H9 (cell line): ENCODE data around the gene ETV7. TPM values are rescaled to one million over a fixed set of nuclear protein-coding genes. Genes with fewer than 3 reads are reported as not detected.

Experiments used
- DNase-seq: peaks from one replicate; pipeline ENCODE4 v3.0.0-alpha.2; 2017
- H2AFZ ChIP-seq: one replicate; pipeline ENCODE4 v1.6.1; 2013; ENCODE audit warnings: mild to moderate bottlenecking, low read length, control low read depth, moderate library complexity
- H2AK5ac ChIP-seq: 2 replicates; pipeline ENCODE4 v1.6.1; 2013; ENCODE audit warnings: low read length, control low read depth, mixed read lengths; ENCODE audit not compliant: insufficient read length
- H2BK120ac ChIP-seq: one replicate; pipeline ENCODE4 v1.6.1; 2013; ENCODE audit warnings: low read depth, mild to moderate bottlenecking, low read length, control low read depth, inconsistent platforms; ENCODE audit not compliant: poor library complexity, severe bottlenecking
- H2BK12ac ChIP-seq: 2 replicates; pipeline ENCODE4 v1.6.1; 2013; ENCODE audit warnings: low read length, control low read depth, mixed read lengths, low read depth; ENCODE audit not compliant: insufficient read length
- H2BK15ac ChIP-seq: 2 replicates; pipeline ENCODE4 v1.6.1; 2013; ENCODE audit warnings: low read depth, low read length, control low read depth
- H2BK20ac ChIP-seq: one replicate; pipeline ENCODE4 v1.6.1; 2013; ENCODE audit warnings: low read depth, mild to moderate bottlenecking, low read length, control low read depth, inconsistent platforms; ENCODE audit not compliant: poor library complexity, severe bottlenecking
- H2BK5ac ChIP-seq: 2 replicates; pipeline ENCODE4 v1.6.1; 2013; ENCODE audit warnings: low read length, control low read depth, mixed read lengths; ENCODE audit not compliant: insufficient read length
- H3K14ac ChIP-seq: 2 replicates; pipeline ENCODE4 v1.6.1; 2013; ENCODE audit warnings: low read length, control low read depth; ENCODE audit not compliant: insufficient read depth
- H3K18ac ChIP-seq: 2 replicates; pipeline ENCODE4 v1.6.1; 2013; ENCODE audit warnings: low read depth, mild to moderate bottlenecking, mixed read lengths, low read length, control low read depth; ENCODE audit not compliant: insufficient read length
- H3K23ac ChIP-seq: 2 replicates; pipeline ENCODE4 v1.6.1; 2013; ENCODE audit warnings: low read length, control low read depth, mixed read lengths, low read depth; ENCODE audit not compliant: insufficient read length
- H3K23me2 ChIP-seq: 2 replicates; pipeline ENCODE4 v1.6.1; 2013; ENCODE audit warnings: low read depth, mild to moderate bottlenecking, mixed read lengths, low read length, control low read depth; ENCODE audit not compliant: insufficient read length, poor library complexity, severe bottlenecking
- H3K27ac ChIP-seq: 2 replicates; pipeline ENCODE4 v1.5.1; 2013; ENCODE audit warnings: low read length, control low read depth, mixed read lengths, low read depth; ENCODE audit not compliant: insufficient read length
- H3K27me3 ChIP-seq: 2 replicates; pipeline ENCODE4 v1.6.1; 2013; ENCODE audit warnings: low read length, control low read depth, inconsistent platforms; ENCODE audit not compliant: insufficient read depth
- H3K4ac ChIP-seq: 2 replicates; pipeline ENCODE4 v1.6.1; 2013; ENCODE audit warnings: low read depth, mild to moderate bottlenecking, control low read depth, inconsistent platforms, low read length, moderate library complexity
- H3K4me1 ChIP-seq: 2 replicates; pipeline ENCODE4 v1.6.1; 2013; ENCODE audit warnings: low read length, control low read depth, inconsistent platforms; ENCODE audit not compliant: insufficient read depth
- H3K4me2 ChIP-seq: 2 replicates; pipeline ENCODE4 v1.6.1; 2013; ENCODE audit warnings: low read length, control low read depth, mixed read lengths; ENCODE audit not compliant: insufficient read length, insufficient read depth
- H3K56ac ChIP-seq: 2 replicates; pipeline ENCODE4 v1.6.1; 2013; ENCODE audit warnings: low read depth, mild to moderate bottlenecking, mixed read lengths, low read length, control low read depth; ENCODE audit not compliant: insufficient read length
- H3K79me1 ChIP-seq: 2 replicates; pipeline ENCODE4 v1.6.1; 2013; ENCODE audit warnings: low read depth, mild to moderate bottlenecking, moderate library complexity, low read length, control low read depth, inconsistent platforms; ENCODE audit not compliant: insufficient read depth, poor library complexity, severe bottlenecking
- H3K79me2 ChIP-seq: 2 replicates; pipeline ENCODE4 v1.6.1; 2013; ENCODE audit warnings: low read length, control low read depth, inconsistent platforms; ENCODE audit not compliant: insufficient read depth
- H3K9ac ChIP-seq: 2 replicates; pipeline ENCODE4 v1.6.1; 2013; ENCODE audit warnings: low read length, control low read depth, mixed read lengths; ENCODE audit not compliant: insufficient read length; ENCODE audit errors: extremely low read depth
- H3K9me3 ChIP-seq: one replicate; pipeline ENCODE4 v1.6.1; 2013; ENCODE audit warnings: low read depth, low read length, inconsistent platforms; ENCODE audit not compliant: control insufficient read depth
- H3T11ph ChIP-seq: one replicate; pipeline ENCODE4 v1.6.1; 2013; ENCODE audit warnings: mild to moderate bottlenecking, low read length, control low read depth, inconsistent platforms
- H4K20me1 ChIP-seq: one replicate; pipeline ENCODE4 v1.6.1; 2013; ENCODE audit not compliant: control insufficient read depth, insufficient read length, insufficient read depth
- H4K5ac ChIP-seq: 2 replicates; pipeline ENCODE4 v1.6.1; 2013; ENCODE audit warnings: low read depth, mild to moderate bottlenecking, mixed read lengths, low read length, control low read depth; ENCODE audit not compliant: insufficient read length
- H4K8ac ChIP-seq: replicated peaks from 2 replicates; pipeline ENCODE4 v1.6.1; 2013; ENCODE audit warnings: low read length, control low read depth, mixed read lengths, low read depth; ENCODE audit not compliant: insufficient read length
- H4K91ac ChIP-seq: 2 replicates; pipeline ENCODE4 v1.6.1; 2013; ENCODE audit warnings: low read depth, mild to moderate bottlenecking, moderate library complexity, mixed read lengths, low read length, control low read depth; ENCODE audit not compliant: insufficient read length
- H3K27ac Mint-ChIP-seq, 3 experiments: 2 replicates in 2 of 3; 3 replicates in 1 of 3; pipeline ENCODE4 v1.8.0; 2020 to 2021; ENCODE audit warnings: mixed read lengths in 3 of 3, mild to moderate bottlenecking in 1 of 3, moderate library complexity in 1 of 3
- H3K27me3 Mint-ChIP-seq: 2 replicates; pipeline ENCODE4 v1.8.0; 2021; ENCODE audit warnings: low read depth, mild to moderate bottlenecking, moderate library complexity, mixed read lengths
- H3K36me3 Mint-ChIP-seq, 3 experiments: 2 replicates in 2 of 3; 3 replicates in 1 of 3; pipeline ENCODE4 v1.8.0; 2020 to 2021; ENCODE audit warnings: low read depth in 3 of 3, mixed read lengths in 3 of 3; ENCODE audit not compliant: insufficient read depth in 1 of 3
- H3K4me1 Mint-ChIP-seq, 2 experiments: 2 replicates each; pipeline ENCODE4 v1.8.0; 2020; ENCODE audit warnings: mixed read lengths in 2 of 2
- H3K4me3 Mint-ChIP-seq, 2 experiments: 2 replicates in 1 of 2; 3 replicates in 1 of 2; pipeline ENCODE4 v1.8.0; 2020 to 2021; ENCODE audit warnings: mild to moderate bottlenecking in 2 of 2, mixed read lengths in 2 of 2, moderate library complexity in 1 of 2
- H3K9me3 Mint-ChIP-seq, 2 experiments: 2 replicates in 1 of 2; 3 replicates in 1 of 2; pipeline ENCODE4 v1.8.0; 2020; ENCODE audit warnings: mild to moderate bottlenecking in 2 of 2, mixed read lengths in 2 of 2, moderate library complexity in 1 of 2
- CTCF ChIP-seq: fragments of 200-600 bp; sonication (generic); conservative IDR thresholded peaks from 3 replicates; pipeline ENCODE4 v1.8.0; 2021; ENCODE audit warnings: antibody characterized with exemption, mild to moderate bottlenecking
- WGBS: extraction: QIAGEN DNeasy Blood & Tissue Kit; methylation state at CpG from one replicate; pipeline ENCODE4 v1.1.7; 2013; ENCODE audit warnings: missing lambda C conversion rate, low lambda C conversion rate, mixed read lengths; ENCODE audit not compliant: insufficient read length; ENCODE audit errors: extremely low coverage; 5-methylcytosine and 5-hydroxymethylcytosine counted together
- total RNA-seq: library from RNA; stranded (reverse); gene quantifications from 2 replicates; pipeline ENCODE4 v1.2.1, GENCODE V29; 2021

The ETV7 gene
- total RNA-seq, 1 experiment from 2014 or later, result 0.92 TPM

DNA sequence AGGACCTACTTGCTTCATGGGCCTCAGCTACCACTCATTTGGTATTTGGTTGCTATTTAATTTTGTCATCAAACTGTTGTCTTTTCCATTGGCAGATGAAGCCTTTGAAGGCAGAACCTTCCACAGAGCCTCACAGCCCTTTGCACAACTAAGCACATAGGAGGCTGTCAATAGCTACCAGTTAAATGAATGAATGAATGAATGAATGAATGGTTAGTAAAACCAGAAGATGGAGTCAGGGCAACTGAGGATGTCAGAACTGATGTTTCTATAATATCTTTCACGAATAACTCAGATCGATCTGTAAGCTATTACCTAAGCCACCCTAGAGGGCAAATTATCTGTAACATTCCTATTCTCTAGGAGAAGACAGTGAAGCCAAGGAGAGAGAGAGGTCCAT lies 69.8 kb downstream of the ETV7 start:
- no peaks in the 10 kb centered on the region for H3K36me3 Mint-ChIP-seq
- H4K5ac ChIP-seq, result no peak overlapping the region

More for the DNA sequence above, 69.8 kb downstream of the ETV7 start:
- no peaks in the 10 kb centered on the region for H3K79me1 ChIP-seq
- H3K27ac ChIP-seq, result no peak overlapping the region
- Mint-ChIP-seq H3K9me3 (no peaks in the 10 kb centered on the region; a peak in 1 of 5 replicates), H3K27ac (no peak overlapping the region), H3K27me3 (peaks cover 6% of the 10 kb centered on the region), H3K4me1 (peaks cover 20 to 44% of the 10 kb centered on the region in 2 experiments), H3K4me3 (no peak overlapping the region)
- H3K18ac ChIP-seq, result no peak overlapping the region
- H4K91ac ChIP-seq, result no peak overlapping the region
- H2BK20ac ChIP-seq, result no peak overlapping the region
- no peak overlapping the region for H2AK5ac ChIP-seq
- H2BK5ac ChIP-seq, result no peak overlapping the region
- H3K9me3 ChIP-seq, result no peaks in the 10 kb centered on the region
- no peaks in the 10 kb centered on the region for H3K23me2 ChIP-seq
- no CpG with 5 or more reads among the region's 2 CpGs for WGBS
- H3K23ac ChIP-seq, result no peak overlapping the region
- no peak overlapping the region for H2BK12ac ChIP-seq
- H3K4me1 ChIP-seq, result no peaks in the 10 kb centered on the region
- H3K14ac ChIP-seq, result no peak overlapping the region
- no peak overlapping the region for H2BK120ac ChIP-seq
- no peaks in the 10 kb centered on the region for H4K20me1 ChIP-seq
- H3K79me2 ChIP-seq, result no peaks in the 10 kb centered on the region
- H3K4ac ChIP-seq, result no peak overlapping the region
- no peak for DNase-seq
- H3K27me3 ChIP-seq, result no peaks in the 10 kb centered on the region
- H4K8ac ChIP-seq, result no peak overlapping the region
- H3T11ph ChIP-seq, result no peak overlapping the region
- no peak overlapping the region for H3K4me2 ChIP-seq
- no peak overlapping the region for H3K9ac ChIP-seq
- no peak overlapping the region for H2AFZ ChIP-seq
- no peak overlapping the region for H3K56ac ChIP-seq
- no peak for TF ChIP-seq CTCF
- no peak overlapping the region for H2BK15ac ChIP-seq

Other genes with a start within 250 kb of the ETV7 start
- gene BRPF3, start 190.9 kb downstream of the ETV7 start, total RNA-seq, result 43.4 and 45.9 TPM in 2 replicates
- gene PNPLA1, start 117.6 kb downstream of the ETV7 start, total RNA-seq, result 0.09 TPM in 1 of 2 replicates, not detected in the other
- not detected in 2 replicates for gene BNIP5, start 50.8 kb downstream of the ETV7 start, total RNA-seq
- gene PXT1, start 55.2 kb upstream of the ETV7 start, total RNA-seq, result not detected in 2 replicates
- gene KCTD20, start 55.3 kb upstream of the ETV7 start, total RNA-seq, result 22.2 and 22.6 TPM in 2 replicates
- 17.5 TPM in 2 replicates for gene STK38, start 159.8 kb upstream of the ETV7 start, total RNA-seq
- gene SRSF3, start 206.7 kb upstream of the ETV7 start, total RNA-seq, result 954 and 960 TPM in 2 replicates